Measurements from ENCODE around the gene SREBF1.

DNA sequence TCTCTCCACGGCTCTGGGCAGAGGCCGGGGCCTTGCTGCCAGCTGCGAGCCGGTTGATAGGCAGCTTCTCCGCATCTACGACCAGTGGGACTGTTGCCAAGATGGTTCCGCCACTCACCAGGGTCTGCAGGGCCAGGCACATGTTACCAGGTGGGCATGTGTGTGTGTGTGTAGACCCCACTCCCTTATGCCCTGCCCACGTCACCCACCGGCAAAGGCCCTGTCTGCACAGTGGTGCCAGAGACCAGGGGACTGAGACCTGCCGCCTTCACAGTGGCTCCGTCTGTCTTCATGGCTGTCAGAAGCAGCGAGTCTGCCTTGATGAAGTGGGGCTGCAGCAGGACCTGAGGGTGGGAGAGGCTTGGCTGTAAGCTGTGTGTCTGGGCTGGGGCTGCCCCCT lies 17.7 kb downstream of the SREBF1 start:
- no peak for TF ChIP-seq POLR2A (IDR thresholded peaks at IDR 0.05)
- TF ChIP-seq, protein P1, sequence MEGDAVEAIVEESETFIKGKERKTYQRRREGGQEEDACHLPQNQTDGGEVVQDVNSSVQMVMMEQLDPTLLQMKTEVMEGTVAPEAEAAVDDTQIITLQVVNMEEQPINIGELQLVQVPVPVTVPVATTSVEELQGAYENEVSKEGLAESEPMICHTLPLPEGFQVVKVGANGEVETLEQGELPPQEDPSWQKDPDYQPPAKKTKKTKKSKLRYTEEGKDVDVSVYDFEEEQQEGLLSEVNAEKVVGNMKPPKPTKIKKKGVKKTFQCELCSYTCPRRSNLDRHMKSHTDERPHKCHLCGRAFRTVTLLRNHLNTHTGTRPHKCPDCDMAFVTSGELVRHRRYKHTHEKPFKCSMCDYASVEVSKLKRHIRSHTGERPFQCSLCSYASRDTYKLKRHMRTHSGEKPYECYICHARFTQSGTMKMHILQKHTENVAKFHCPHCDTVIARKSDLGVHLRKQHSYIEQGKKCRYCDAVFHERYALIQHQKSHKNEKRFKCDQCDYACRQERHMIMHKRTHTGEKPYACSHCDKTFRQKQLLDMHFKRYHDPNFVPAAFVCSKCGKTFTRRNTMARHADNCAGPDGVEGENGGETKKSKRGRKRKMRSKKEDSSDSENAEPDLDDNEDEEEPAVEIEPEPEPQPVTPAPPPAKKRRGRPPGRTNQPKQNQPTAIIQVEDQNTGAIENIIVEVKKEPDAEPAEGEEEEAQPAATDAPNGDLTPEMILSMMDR (IDR thresholded peaks at IDR 0.05) = no peak
